ENCODE data around the gene SLC5A8. TPM values are rescaled to one million over a fixed set of nuclear protein-coding genes. Genes with fewer than 3 reads are reported as not detected.

SLC5A8 gene
- polyA plus RNA-seq, 3 donors = not detected

DNA sequence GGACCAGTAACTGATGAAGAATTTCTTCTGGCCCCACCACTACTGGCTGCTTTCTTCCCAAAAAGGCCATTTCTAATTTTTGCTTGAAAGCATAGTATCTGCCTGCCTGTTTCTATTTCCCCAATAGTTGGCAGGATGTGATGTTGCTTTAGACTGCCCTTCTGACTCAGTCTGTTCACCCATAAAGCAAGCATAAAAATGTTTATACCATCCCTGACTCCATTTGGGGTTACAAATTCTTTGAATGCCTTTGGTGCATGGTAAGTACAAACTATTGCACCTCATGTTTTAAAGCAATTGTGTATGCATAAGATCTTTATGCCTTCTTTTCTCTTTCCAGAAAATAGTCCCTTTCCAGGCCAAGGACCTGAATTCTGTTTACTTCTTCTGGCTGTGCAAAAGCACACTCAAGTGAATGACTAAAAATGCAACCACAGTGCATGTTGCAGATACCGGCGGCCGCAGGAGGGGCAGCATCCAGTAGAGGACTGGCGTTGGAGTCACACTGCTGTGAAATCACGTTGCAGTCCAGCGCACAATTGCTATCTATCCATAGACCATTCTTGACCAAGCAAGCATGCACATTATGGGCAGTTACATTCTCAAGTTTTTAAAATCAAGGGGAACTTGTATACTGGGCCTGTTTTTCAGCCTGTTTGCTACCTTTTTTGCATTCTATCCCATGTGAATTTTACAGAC, 82.4 kb downstream of the SLC5A8 start:
- TF ChIP-seq, protein P1, sequence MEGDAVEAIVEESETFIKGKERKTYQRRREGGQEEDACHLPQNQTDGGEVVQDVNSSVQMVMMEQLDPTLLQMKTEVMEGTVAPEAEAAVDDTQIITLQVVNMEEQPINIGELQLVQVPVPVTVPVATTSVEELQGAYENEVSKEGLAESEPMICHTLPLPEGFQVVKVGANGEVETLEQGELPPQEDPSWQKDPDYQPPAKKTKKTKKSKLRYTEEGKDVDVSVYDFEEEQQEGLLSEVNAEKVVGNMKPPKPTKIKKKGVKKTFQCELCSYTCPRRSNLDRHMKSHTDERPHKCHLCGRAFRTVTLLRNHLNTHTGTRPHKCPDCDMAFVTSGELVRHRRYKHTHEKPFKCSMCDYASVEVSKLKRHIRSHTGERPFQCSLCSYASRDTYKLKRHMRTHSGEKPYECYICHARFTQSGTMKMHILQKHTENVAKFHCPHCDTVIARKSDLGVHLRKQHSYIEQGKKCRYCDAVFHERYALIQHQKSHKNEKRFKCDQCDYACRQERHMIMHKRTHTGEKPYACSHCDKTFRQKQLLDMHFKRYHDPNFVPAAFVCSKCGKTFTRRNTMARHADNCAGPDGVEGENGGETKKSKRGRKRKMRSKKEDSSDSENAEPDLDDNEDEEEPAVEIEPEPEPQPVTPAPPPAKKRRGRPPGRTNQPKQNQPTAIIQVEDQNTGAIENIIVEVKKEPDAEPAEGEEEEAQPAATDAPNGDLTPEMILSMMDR (IDR thresholded peaks at IDR 0.05) = no peak
- H3K4me2 ChIP-seq (replicated peaks; ENCODE audit: extremely low read depth, low read length, poor library complexity, severe bottlenecking) = no peak overlapping the region
- H3K4me3 Mint-ChIP-seq = no peak overlapping the region
- no peaks in the 10 kb centered on the region for H3K27me3 ChIP-seq (ENCODE audit: control insufficient read depth in 2 of 2, insufficient read depth in 2 of 2, low read length in 2 of 2)
- no peaks in the 10 kb centered on the region for H3K9me3 ChIP-seq (replicated peaks in 1 of 2; ENCODE audit: control insufficient read depth in 1 of 2, insufficient read depth in 1 of 2, low read length in 2 of 2)
- no peaks in the 10 kb centered on the region for H3K79me2 ChIP-seq (ENCODE audit: insufficient read depth, low read length)
- peaks cover 2 to 10% (median 5%) of the 10 kb centered on the region in 7 donors for H3K9me3 Mint-ChIP-seq
- no peaks in the 10 kb centered on the region for H3K4me1 ChIP-seq (ENCODE audit: control insufficient read depth in 1 of 2, insufficient read depth in 2 of 2, low read length in 2 of 2)
- intact Hi-C loops (cut with micrococcal nuclease) = no loop called here
- H3K36me3 Mint-ChIP-seq = no peaks in the 10 kb centered on the region
- H3K4me1 Mint-ChIP-seq = no peaks in the 10 kb centered on the region
- H3K27ac ChIP-seq (ENCODE audit: low read depth in 1 of 2, low read length in 2 of 2) = no peak overlapping the region
- H4K20me1 ChIP-seq (ENCODE audit: insufficient read depth, low read length) = no peaks in the 10 kb centered on the region
- WGBS (ENCODE audit: insufficient coverage) = 96% methylated on average over 6 of the region's 6 CpGs
- DNase-seq = no peak
- no peak overlapping the region for H3K4me3 ChIP-seq (replicated peaks in 1 of 3; ENCODE audit: low read depth in 2 of 3, low read length in 3 of 3)
- H3K36me3 ChIP-seq (replicated peaks in 1 of 2; ENCODE audit: control insufficient read depth in 1 of 2, insufficient read depth in 2 of 2, low read length in 2 of 2) = no peaks in the 10 kb centered on the region
- no peak overlapping the region for H3K9ac ChIP-seq (ENCODE audit: insufficient read depth, low read length, poor library complexity, severe bottlenecking)
- no peak overlapping the region for H3K27ac Mint-ChIP-seq
- H3K27me3 Mint-ChIP-seq (ENCODE audit: low read depth in 3 of 3) = peaks cover 0 to 5% (median 0%) of the 10 kb centered on the region in 3 donors
- no peak overlapping the region for H2AFZ ChIP-seq (ENCODE audit: insufficient read depth, low read depth, low read length, poor library complexity, severe bottlenecking)

DNA sequence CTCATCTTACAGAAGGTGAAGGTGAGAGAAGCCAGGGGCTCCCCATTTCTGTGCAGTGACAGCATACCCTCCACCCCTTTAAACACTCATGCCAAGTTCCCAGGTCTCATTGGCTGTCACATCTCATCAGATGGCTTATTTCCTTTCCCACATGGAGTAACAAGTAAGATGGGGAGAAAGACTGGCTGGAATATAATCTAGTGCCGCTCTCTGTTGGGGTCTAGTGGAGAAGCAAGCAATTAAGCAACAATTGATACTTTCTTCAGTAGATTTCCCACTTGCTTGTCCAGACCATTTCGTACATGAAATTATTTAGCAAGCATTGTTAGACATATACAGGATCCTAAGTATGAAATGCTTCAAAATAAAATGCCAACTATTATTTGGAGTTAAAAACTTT, 92.2 kb downstream of the SLC5A8 start:
- Mint-ChIP-seq H3K36me3 (no peaks in the 10 kb centered on the region), H3K27me3 (ENCODE audit: low read depth in 3 of 3) (peaks cover 0 to 3% (median 0%) of the 10 kb centered on the region in 3 donors), H3K27ac (no peak overlapping the region), H3K4me3 (no peak overlapping the region), H3K4me1 (no peaks in the 10 kb centered on the region), H3K9me3 (peaks cover 0 to 3% (median 0%) of the 10 kb centered on the region in 7 donors)
- Histone ChIP-seq H3K4me1 (ENCODE audit: control insufficient read depth in 1 of 2, insufficient read depth in 2 of 2, low read length in 2 of 2) (no peaks in the 10 kb centered on the region), H3K79me2 (ENCODE audit: insufficient read depth, low read length) (no peaks in the 10 kb centered on the region), H3K4me2 (replicated peaks; ENCODE audit: extremely low read depth, low read length, poor library complexity, severe bottlenecking) (no peak overlapping the region), H2AFZ (ENCODE audit: insufficient read depth, low read depth, low read length, poor library complexity, severe bottlenecking) (no peak overlapping the region), H3K9ac (ENCODE audit: insufficient read depth, low read length, poor library complexity, severe bottlenecking) (no peak overlapping the region), H4K20me1 (ENCODE audit: insufficient read depth, low read length) (no peaks in the 10 kb centered on the region), H3K27ac (ENCODE audit: low read depth in 1 of 2, low read length in 2 of 2) (no peak overlapping the region), H3K4me3 (replicated peaks in 1 of 3; ENCODE audit: low read depth in 2 of 3, low read length in 3 of 3) (no peak overlapping the region), H3K27me3 (ENCODE audit: control insufficient read depth in 2 of 2, insufficient read depth in 2 of 2, low read length in 2 of 2) (no peaks in the 10 kb centered on the region), H3K9me3 (replicated peaks in 1 of 2; ENCODE audit: control insufficient read depth in 1 of 2, insufficient read depth in 1 of 2, low read length in 2 of 2) (no peaks in the 10 kb centered on the region), H3K36me3 (replicated peaks in 1 of 2; ENCODE audit: control insufficient read depth in 1 of 2, insufficient read depth in 2 of 2, low read length in 2 of 2) (no peaks in the 10 kb centered on the region)
- TF ChIP-seq, protein P1 (IDR thresholded peaks at IDR 0.05) = no peak
- no CpG with 5 or more reads among the region's 2 CpGs for WGBS (ENCODE audit: insufficient coverage)
- intact Hi-C loops (cut with micrococcal nuclease) = no loop called here
- no peak for DNase-seq

All from CD14-positive monocyte (primary cell).